Upper lobe of left lung (tissue), 4 donors: ENCODE data around the gene TMEM117.

Source experiments
- EP300 ChIP-seq, 4 donors: sonication (generic); formaldehyde crosslinking; IDR thresholded peaks; one replicate each; pipeline ENCODE4 v1.5.1; 2017; ENCODE audit warnings: antibody characterized with exemption in 4 of 4, control low read depth in 2 of 4
- POLR2AphosphoS5 ChIP-seq, 2 donors: sonication (generic); formaldehyde crosslinking; IDR thresholded peaks; one replicate each; pipeline ENCODE4 v1.5.1; 2017; ENCODE audit warnings: antibody characterized with exemption in 2 of 2

DNA sequence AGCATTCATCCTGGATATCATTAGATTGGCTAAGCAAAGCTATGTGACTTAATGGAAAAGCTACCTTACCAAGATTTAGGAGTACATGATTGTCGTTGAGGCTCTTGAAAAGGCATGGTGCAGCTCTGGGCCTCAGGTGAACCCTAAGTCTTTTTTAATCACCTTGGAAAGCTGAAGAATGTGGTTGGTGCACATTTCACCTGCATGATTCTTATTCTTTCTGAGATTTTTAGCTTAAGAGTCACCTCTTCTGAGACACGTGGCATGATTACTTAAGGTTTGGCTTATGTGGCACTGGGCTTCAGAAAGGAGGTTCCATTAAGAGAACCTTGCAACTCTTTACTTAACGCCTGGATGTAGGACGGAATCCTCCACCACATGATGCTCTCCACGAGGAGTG, 498.5 kb downstream of the TMEM117 start:
- TF ChIP-seq EP300 (IDR thresholded peaks at IDR 0.05) (no peak), POLR2AphosphoS5 (IDR thresholded peaks at IDR 0.05) (no peak)
